Kidney (tissue), 14 donors: ENCODE data around the gene M6PR. TPM values are rescaled to one million over a fixed set of nuclear protein-coding genes. Genes with fewer than 3 reads are reported as not detected.

Experiments
- DNase-seq, 5 donors: peaks; one replicate each; pipeline ENCODE4 v3.0.0-alpha.2; 2013 to 2020
- FAIRE-seq: peaks from 2 replicates; lab custom pipeline; 2012; peaks lifted over from hg19 to GRCh38; lab: Jason Lieb, UNC
- H3K27ac ChIP-seq, 2 donors: one replicate each; pipeline ENCODE4 v1.7.0; 2013; ENCODE audit warnings: low read depth in 2 of 2, low read length in 2 of 2, inconsistent platforms in 1 of 2
- H3K27me3 ChIP-seq: one replicate; pipeline ENCODE4 v1.7.1; 2013; ENCODE audit warnings: low read length, inconsistent platforms; ENCODE audit not compliant: control insufficient read depth, insufficient read depth
- H3K36me3 ChIP-seq, 3 donors: one replicate each; pipeline versions ENCODE4 v1.7.0 to v1.7.1; 2013; ENCODE audit warnings: low read length in 3 of 3, control low read depth in 1 of 3, inconsistent platforms in 1 of 3; ENCODE audit not compliant: insufficient read depth in 3 of 3, control insufficient read depth in 2 of 3
- H3K4me1 ChIP-seq, 3 donors: one replicate each; pipeline versions ENCODE4 v1.7.0 to v1.7.1; 2013; ENCODE audit warnings: low read length in 3 of 3, inconsistent platforms in 1 of 3, low read depth in 1 of 3; ENCODE audit not compliant: control insufficient read depth in 2 of 3, insufficient read depth in 2 of 3
- H3K4me3 ChIP-seq, 3 donors: one replicate each; pipeline versions ENCODE4 v1.7.0 to v1.8.1; 2013; ENCODE audit warnings: low read length in 3 of 3, control low read depth in 1 of 3, inconsistent platforms in 1 of 3
- H3K9ac ChIP-seq, 3 donors: one replicate each; pipeline versions ENCODE4 v1.7.0 to v1.7.1; 2013; ENCODE audit warnings: low read length in 3 of 3, control low read depth in 1 of 3, inconsistent platforms in 1 of 3
- H3K9me3 ChIP-seq, 3 donors: one replicate each; pipeline versions ENCODE4 v1.7.0 to v1.7.1; 2013; ENCODE audit warnings: low read length in 3 of 3, control low read depth in 1 of 3, inconsistent platforms in 1 of 3; ENCODE audit not compliant: control insufficient read depth in 2 of 3, insufficient read depth in 1 of 3
- CTCF ChIP-seq: IDR thresholded peaks from 3 replicates; pipeline ENCODE4 v1.5.1; 2012; ENCODE audit warnings: mild to moderate bottlenecking, moderate library complexity, borderline replicate concordance; ENCODE audit not compliant: insufficient read depth; ENCODE audit errors: extremely low read depth
- intact Hi-C: fragments of 100-400 bp; cut with DNase I; formaldehyde crosslinking; loops from one replicate; pipeline ENCODE4 v1.11.1; 2022
- polyA plus RNA-seq: library from polyadenylated mRNA; stranded (reverse); fragments of 350-450 nt; fragmentation: Illumina TruSeq; extraction: RNeasy Lipid Tissue Mini Kit (QIAGEN cat#74804); gene quantifications from one replicate; pipeline ENCODE4 v1.2.3, GENCODE V29; 2014; ENCODE audit warnings: low read depth, low replicate concordance; ENCODE audit not compliant: insufficient read depth
- total RNA-seq: library from RNA; stranded (reverse); fragmentation: NEBNext Ultra II Directional; extraction: Animal tissue kit (Norgen Biotek cat#: 25700); gene quantifications from one replicate; pipeline ENCODE4 v1.2.1, GENCODE V29; 2021
- donor health status: control.
- donor health status: control.
- donor health status: control.
- donor health status: control.
- donor health status: control.
- donor health status: DM: yes; HTN: yes; CAD: no.
- donor health status: Normal renal cell carcinoma (clear cell type).

The M6PR gene
- total and polyA plus RNA-seq, 2 donors from 2014 or later = 84.7 to 165 TPM

DNA sequence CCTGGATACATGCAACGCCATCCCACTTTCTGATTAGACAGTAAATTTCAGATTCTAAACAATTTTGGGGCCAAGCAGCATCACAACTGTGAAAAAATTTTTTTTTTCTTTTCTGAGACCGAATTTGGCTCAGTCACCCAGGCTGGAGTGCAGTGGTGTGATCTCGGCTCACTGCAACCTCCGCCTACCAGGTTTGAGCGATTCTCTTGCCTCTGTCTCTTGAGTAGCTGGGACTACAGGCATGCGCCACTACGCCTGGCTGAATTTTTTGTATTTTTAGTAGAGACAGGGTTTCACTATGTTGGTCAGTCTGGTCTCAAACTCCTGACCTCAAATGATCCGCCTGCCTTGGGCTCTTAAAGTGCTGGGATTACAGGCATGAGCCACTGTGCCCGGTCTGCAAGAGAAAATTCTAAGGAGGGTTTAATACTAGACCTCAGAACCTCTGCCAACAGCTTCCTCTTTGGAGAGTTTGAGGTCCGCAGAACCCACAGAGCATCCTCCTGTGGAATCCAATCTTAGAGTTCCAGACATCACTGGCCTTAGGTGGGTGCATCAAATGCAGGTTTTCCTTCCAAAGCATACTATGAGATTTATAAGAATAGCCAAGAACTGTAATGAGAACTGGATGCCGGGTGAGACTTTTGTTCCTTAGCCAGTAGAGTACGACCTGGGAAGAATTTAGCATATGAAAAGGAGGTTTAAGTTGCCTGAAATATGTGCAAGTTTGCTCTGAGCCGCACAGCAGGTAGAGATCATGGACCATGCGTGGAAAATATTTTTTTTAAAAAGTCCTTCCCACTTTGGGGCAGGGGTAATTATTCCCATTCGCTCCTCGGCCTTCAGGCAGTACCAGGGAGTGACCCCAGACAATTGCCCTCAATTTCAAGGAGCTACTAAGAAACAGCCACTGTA is 42.9 kb downstream of the M6PR start:
- H3K9ac ChIP-seq = no peak overlapping the region
- DNase-seq = no peak
- no peak overlapping the region for H3K4me3 ChIP-seq
- H3K36me3 ChIP-seq = no peaks in the 10 kb centered on the region
- no peaks in the 10 kb centered on the region for H3K27me3 ChIP-seq
- no peaks in the 10 kb centered on the region for H3K9me3 ChIP-seq
- no peak for FAIRE-seq
- H3K4me1 ChIP-seq = no peaks in the 10 kb centered on the region
- no peak for TF ChIP-seq CTCF
- intact Hi-C loops = no loop called here
- no peak overlapping the region for H3K27ac ChIP-seq

DNA sequence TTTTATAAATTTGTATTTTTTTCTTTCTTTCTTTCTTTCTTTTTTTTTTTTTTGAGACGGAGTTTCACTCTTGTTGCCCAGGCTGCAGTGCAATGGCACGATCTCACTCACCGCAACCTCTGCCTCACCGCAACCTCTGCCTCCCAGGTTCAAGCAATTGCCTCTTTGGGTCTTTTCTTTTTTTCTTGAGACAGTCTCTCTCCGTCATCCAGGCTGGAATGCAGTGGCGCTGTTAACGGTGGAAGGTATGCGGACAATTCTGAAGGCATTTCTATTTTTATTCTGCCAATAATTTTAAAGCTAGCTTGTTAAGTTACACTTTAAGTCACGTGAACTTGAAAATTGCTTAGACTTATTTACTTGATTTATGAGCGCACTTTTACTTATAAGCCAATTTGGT is 43.9 kb downstream of the M6PR start:
- no peak overlapping the region for H3K9ac ChIP-seq
- H3K27ac ChIP-seq = no peak overlapping the region
- no peak overlapping the region for H3K4me3 ChIP-seq
- intact Hi-C loops = no loop called here
- DNase-seq (peak in 1 of 5 donors; percentile 6), FAIRE-seq (no peak)
- H3K36me3 ChIP-seq = no peaks in the 10 kb centered on the region
- no peak for TF ChIP-seq CTCF
- no peaks in the 10 kb centered on the region for H3K9me3 ChIP-seq
- H3K27me3 ChIP-seq = no peaks in the 10 kb centered on the region
- H3K4me1 ChIP-seq = no peaks in the 10 kb centered on the region

DNA sequence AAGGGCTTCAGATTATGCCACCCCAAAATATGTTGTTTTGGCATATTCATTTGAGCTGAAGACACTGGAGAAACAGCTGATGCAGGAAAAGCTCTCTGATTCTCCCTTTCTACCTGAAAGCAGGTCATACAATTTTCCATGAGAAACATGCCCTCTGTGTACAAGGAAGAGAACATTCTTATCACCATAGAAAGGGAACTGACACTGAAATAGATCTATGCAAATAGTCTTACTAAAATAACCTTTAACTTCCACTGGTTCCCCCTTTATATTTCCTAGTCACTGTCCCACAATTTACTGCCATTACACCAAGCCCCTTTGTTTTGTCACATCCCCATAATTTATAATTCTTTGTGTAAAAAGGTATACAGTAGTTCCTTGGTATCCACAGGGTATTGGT is 44.8 kb downstream of the M6PR start:
- no peak overlapping the region for H3K4me3 ChIP-seq
- no peaks in the 10 kb centered on the region for H3K9me3 ChIP-seq
- H3K27ac ChIP-seq = no peak overlapping the region
- DNase-seq (no peak), FAIRE-seq (no peak)
- intact Hi-C loops = no loop called here
- H3K27me3 ChIP-seq = no peaks in the 10 kb centered on the region
- no peak overlapping the region for H3K9ac ChIP-seq
- no peaks in the 10 kb centered on the region for H3K4me1 ChIP-seq
- H3K36me3 ChIP-seq = no peaks in the 10 kb centered on the region
- no peak for TF ChIP-seq CTCF
